ENCODE data around the gene SLC6A8. TPM values are rescaled to one million over a fixed set of nuclear protein-coding genes. Genes with fewer than 3 reads are reported as not detected.

SLC6A8 gene
- total RNA-seq, 1 donor from 2014 or later: 125 TPM

GRCh38 chrX:153717445-153717844, 29.7 kb downstream of the SLC6A8 start:
- no peaks in the 10 kb centered on the region for H3K27me3 Mint-ChIP-seq (ENCODE audit: low read depth)
- DNase-seq (ENCODE audit: low read depth, low spot score): no peak
- TF ChIP-seq CTCF (conservative IDR thresholded peaks at IDR 0.05): no peak
- H3K4me3 Mint-ChIP-seq: no peak overlapping the region
- H3K27ac Mint-ChIP-seq (ENCODE audit: unreplicated experiment): no peak overlapping the region
- H3K4me1 Mint-ChIP-seq: peaks cover 3% of the 10 kb centered on the region
- peaks cover 19% of the 10 kb centered on the region for H3K36me3 Mint-ChIP-seq (ENCODE audit: low read depth)
- no peaks in the 10 kb centered on the region for H3K9me3 Mint-ChIP-seq

DNA sequence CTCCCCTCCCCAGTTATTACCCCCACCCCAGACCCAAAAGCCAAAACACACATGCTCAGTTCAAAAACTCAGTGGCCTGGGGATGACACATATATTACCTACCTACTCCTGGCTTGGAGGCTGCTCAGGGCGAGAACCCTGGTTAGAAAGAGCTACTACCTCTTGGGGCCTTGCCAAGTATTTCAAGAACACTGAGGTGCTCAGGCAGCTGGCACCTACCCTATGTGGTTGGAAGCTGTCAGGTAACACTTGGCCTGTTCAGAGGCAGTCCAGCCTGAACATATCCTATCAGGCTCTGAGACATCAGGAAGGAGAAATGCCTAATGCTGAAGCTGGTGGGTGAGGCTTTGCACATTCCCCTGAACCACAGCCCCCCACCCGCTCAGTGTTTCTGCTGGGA, 31.5 kb downstream of the SLC6A8 start:
- Mint-ChIP-seq H3K9me3 (no peaks in the 10 kb centered on the region), H3K36me3 (ENCODE audit: low read depth) (peaks cover 12% of the 10 kb centered on the region), H3K27ac (ENCODE audit: unreplicated experiment) (no peak overlapping the region), H3K4me1 (peaks cover 13% of the 10 kb centered on the region), H3K4me3 (no peak overlapping the region), H3K27me3 (ENCODE audit: low read depth) (no peaks in the 10 kb centered on the region)
- TF ChIP-seq CTCF (conservative IDR thresholded peaks at IDR 0.05): no peak
- DNase-seq (ENCODE audit: low read depth, low spot score): no peak

DNA sequence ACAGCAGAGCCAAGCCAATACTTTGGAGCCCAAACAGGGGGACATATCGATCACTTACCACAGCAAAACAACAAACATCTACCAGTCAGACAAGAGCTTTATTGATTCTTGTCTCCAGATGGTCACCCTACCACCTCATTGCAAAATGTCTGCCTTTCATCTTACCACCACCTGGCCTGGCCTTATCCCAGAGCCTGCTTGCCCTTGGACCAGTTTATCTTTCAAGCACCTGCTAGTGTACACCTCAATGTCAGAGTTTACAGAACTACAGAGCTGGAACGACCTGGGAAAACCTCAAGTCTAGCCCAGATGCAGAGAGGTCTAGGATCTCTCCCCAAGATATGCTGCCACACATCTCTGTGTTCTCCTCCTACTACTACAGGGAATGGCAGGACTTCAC, 32.0 kb downstream of the SLC6A8 start:
- peaks cover 13% of the 10 kb centered on the region for H3K4me1 Mint-ChIP-seq
- no peaks in the 10 kb centered on the region for H3K27me3 Mint-ChIP-seq (ENCODE audit: low read depth)
- no peaks in the 10 kb centered on the region for H3K9me3 Mint-ChIP-seq
- DNase-seq (ENCODE audit: low read depth, low spot score): no peak
- H3K4me3 Mint-ChIP-seq: no peak overlapping the region
- no peak overlapping the region for H3K27ac Mint-ChIP-seq (ENCODE audit: unreplicated experiment)
- H3K36me3 Mint-ChIP-seq (ENCODE audit: low read depth): peaks cover 11% of the 10 kb centered on the region
- TF ChIP-seq CTCF (conservative IDR thresholded peaks at IDR 0.05): no peak

DNA sequence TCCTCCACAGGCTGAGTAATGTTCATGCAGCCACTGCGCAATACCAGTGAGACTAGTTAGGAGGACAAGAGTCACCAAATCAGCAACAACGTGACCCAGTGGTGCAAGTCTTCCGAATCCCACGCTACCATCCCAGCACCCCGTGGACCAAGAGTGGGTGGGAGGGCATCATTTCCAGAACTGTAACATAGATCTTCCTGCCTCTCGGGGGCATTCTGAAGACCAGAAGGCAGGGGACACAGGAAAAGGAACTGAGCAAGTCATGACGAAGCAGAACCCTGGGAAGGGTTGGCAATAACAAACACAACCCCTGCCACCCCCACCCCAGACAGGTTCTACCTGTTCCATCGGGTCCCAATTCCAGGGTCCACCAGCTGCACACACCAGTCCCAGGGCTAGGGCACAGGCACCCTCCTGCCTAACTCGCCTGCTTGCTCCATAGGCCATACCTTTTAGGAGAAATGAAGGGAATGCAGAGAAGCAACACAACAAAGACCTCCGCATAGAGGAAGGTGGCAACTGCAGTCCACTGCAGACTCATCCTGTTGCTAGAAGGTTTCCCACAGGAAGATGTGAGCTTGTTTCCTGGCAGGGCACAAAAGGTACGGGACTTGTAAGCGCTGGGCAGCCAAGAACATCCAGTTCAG, 35.1 kb downstream of the SLC6A8 start:
- peak overlapping the region; percentile 86 for H3K4me3 Mint-ChIP-seq
- no peak for TF ChIP-seq CTCF (conservative IDR thresholded peaks at IDR 0.05)
- no peaks in the 10 kb centered on the region for H3K27me3 Mint-ChIP-seq (ENCODE audit: low read depth)
- H3K36me3 Mint-ChIP-seq (ENCODE audit: low read depth): peaks cover 5% of the 10 kb centered on the region
- no peak overlapping the region for H3K27ac Mint-ChIP-seq (ENCODE audit: unreplicated experiment)
- H3K9me3 Mint-ChIP-seq: no peaks in the 10 kb centered on the region
- H3K4me1 Mint-ChIP-seq: peaks cover 24% of the 10 kb centered on the region
- DNase-seq (ENCODE audit: low read depth, low spot score): no peak

GRCh38 chrX:153723351-153724251, 35.9 kb downstream of the SLC6A8 start:
- DNase-seq (ENCODE audit: low read depth, low spot score): no peak
- TF ChIP-seq CTCF (conservative IDR thresholded peaks at IDR 0.05): no peak
- H3K4me3 Mint-ChIP-seq: peak overlapping the region; percentile 86
- H3K27ac Mint-ChIP-seq (ENCODE audit: unreplicated experiment): peak overlapping the region; percentile 57
- H3K27me3 Mint-ChIP-seq (ENCODE audit: low read depth): no peaks in the 10 kb centered on the region
- no peaks in the 10 kb centered on the region for H3K9me3 Mint-ChIP-seq
- H3K4me1 Mint-ChIP-seq: peaks cover 26% of the 10 kb centered on the region
- H3K36me3 Mint-ChIP-seq (ENCODE audit: low read depth): peaks cover 5% of the 10 kb centered on the region

Data from neural crest cell (in vitro differentiated cells).